Endothelial cell of umbilical vein (primary cell): Measurements from ENCODE around the gene TNP1. TPM values are rescaled to one million over a fixed set of nuclear protein-coding genes. Genes with fewer than 3 reads are reported as not detected.

Experiments
- BruUV-seq: library from RNA; stranded (reverse); fragments of 400-500 nt; replicated peaks from 2 replicates; lab custom pipeline; 2021; lab: Mats Ljungman, UMichigan
- CTCF ChIA-PET: fragments of 300-600, 350-600 bp; sonication (Branson Sonifier 250); formaldehyde crosslinking; loops from one replicate; lab custom pipeline; 2021; ENCODE audit warnings: antibody characterized with exemption, inconsistent platforms; lab: Charles Lee
- POLR2A ChIA-PET: fragments of 300-600, 350-600 bp; sonication (Branson Sonifier 250); formaldehyde crosslinking; loops from one replicate; lab custom pipeline; 2021; ENCODE audit warnings: antibody characterized with exemption, inconsistent platforms; lab: Charles Lee
- DNase-seq: peaks from one replicate; pipeline ENCODE4 v3.0.0-alpha.2; 2011; ENCODE audit warnings: low read depth, low spot score
- FAIRE-seq: peaks from 2 replicates; lab custom pipeline; 2011; peaks lifted over from hg19 to GRCh38; lab: Jason Lieb, UNC
- H2AFZ ChIP-seq: 2 replicates; pipeline ENCODE4 v1.6.0; 2012; ENCODE audit warnings: low read depth, low read length, control low read depth, inconsistent platforms
- H3K27ac ChIP-seq: 2 replicates; pipeline ENCODE4 v1.5.1; 2011; ENCODE audit warnings: low read depth, mild to moderate bottlenecking, control low read depth, low read length, moderate library complexity; ENCODE audit not compliant: insufficient read depth
- H3K27me3 ChIP-seq, 2 experiments: 2 replicates each; pipeline versions ENCODE4 v1.6.0 to v1.6.1; 2011; ENCODE audit warnings: low read length in 2 of 2, mixed read lengths in 1 of 2; ENCODE audit not compliant: control insufficient read depth in 2 of 2, insufficient read depth in 2 of 2
- H3K36me3 ChIP-seq, 2 experiments: 2 replicates in 1 of 2; 3 replicates in 1 of 2; pipeline ENCODE4 v1.5.1; 2011; ENCODE audit warnings: low read length in 2 of 2, mild to moderate bottlenecking in 1 of 2, moderate library complexity in 1 of 2; ENCODE audit not compliant: control insufficient read depth in 2 of 2, insufficient read depth in 2 of 2; ENCODE audit errors: extremely low read depth in 1 of 2
- H3K4me1 ChIP-seq: 3 replicates; pipeline ENCODE4 v1.5.1; 2011; ENCODE audit warnings: mild to moderate bottlenecking, low read length; ENCODE audit not compliant: control insufficient read depth, insufficient read depth; ENCODE audit errors: extremely low read depth
- H3K4me2 ChIP-seq: 2 replicates; pipeline ENCODE4 v1.6.1; 2011; ENCODE audit warnings: low read length, control low read depth, mixed read lengths; ENCODE audit not compliant: insufficient read depth
- H3K4me3 ChIP-seq, 3 experiments: fragments of 200-600 bp in 1 of 3; sonication (generic), shearing (Covaris generic) in 1 of 3; replicated peaks in 1 of 3; 2 replicates each; pipeline ENCODE4 v1.5.1; 2011 to 2016; ENCODE audit warnings: control low read depth in 3 of 3, low read length in 3 of 3, mild to moderate bottlenecking in 2 of 3, inconsistent platforms in 1 of 3, low read depth in 1 of 3, moderate library complexity in 1 of 3; ENCODE audit not compliant: insufficient read depth in 1 of 3
- H3K79me2 ChIP-seq: 2 replicates; pipeline ENCODE4 v1.6.0; 2012; ENCODE audit warnings: low read length, inconsistent platforms; ENCODE audit not compliant: control insufficient read depth, insufficient read depth
- H3K9ac ChIP-seq: replicated peaks from 2 replicates; pipeline ENCODE3; 2011; ENCODE audit warnings: low read length, control low read depth; ENCODE audit not compliant: insufficient read depth; ENCODE audit errors: extremely low read depth
- H3K9me1 ChIP-seq: replicated peaks from 3 replicates; pipeline ENCODE4 v1.6.0; 2011; ENCODE audit warnings: mild to moderate bottlenecking, low read length; ENCODE audit not compliant: control insufficient read depth, insufficient read depth; ENCODE audit errors: extremely low read depth
- H3K9me3 ChIP-seq: replicated peaks from 2 replicates; pipeline ENCODE4 v1.5.1; 2012; ENCODE audit warnings: low read length, inconsistent platforms; ENCODE audit not compliant: control insufficient read depth, insufficient read depth
- H4K20me1 ChIP-seq: replicated peaks from 2 replicates; pipeline ENCODE3; 2011; ENCODE audit warnings: mild to moderate bottlenecking, low read length; ENCODE audit not compliant: control insufficient read depth, insufficient read depth; ENCODE audit errors: extremely low read depth
- CTCF ChIP-seq, 2 donors: IDR thresholded peaks; 1 replicate in 1 of 2; 2 replicates in 1 of 2; pipeline ENCODE4 v1.5.1; 2011; ENCODE audit warnings: low read length in 2 of 2, mild to moderate bottlenecking in 2 of 2, moderate library complexity in 2 of 2, control low read depth in 1 of 2, inconsistent platforms in 1 of 2, low read depth in 1 of 2; ENCODE audit not compliant: insufficient read depth in 1 of 2; ENCODE audit errors: extremely low read depth in 1 of 2
- EZH2 ChIP-seq: IDR thresholded peaks from 2 replicates; pipeline ENCODE4 v1.6.1; 2012; ENCODE audit warnings: borderline replicate concordance, low read depth, mild to moderate bottlenecking, moderate library complexity, low read length, inconsistent platforms; ENCODE audit not compliant: severe bottlenecking
- FOS ChIP-seq: IDR thresholded peaks from 2 replicates; pipeline ENCODE4 v1.6.1; 2011; ENCODE audit warnings: mild to moderate bottlenecking, low read length, moderate library complexity, borderline replicate concordance; ENCODE audit not compliant: insufficient read depth
- GATA2 ChIP-seq: IDR thresholded peaks from 2 replicates; pipeline ENCODE4 v1.7.0; 2011; ENCODE audit warnings: low read depth, mild to moderate bottlenecking, moderate library complexity, mixed read lengths, low read length; ENCODE audit not compliant: insufficient read length, insufficient read depth
- JUN ChIP-seq: IDR thresholded peaks from 2 replicates; pipeline ENCODE4 v1.6.1; 2011; ENCODE audit warnings: borderline replicate concordance, low read depth; ENCODE audit not compliant: insufficient read length, insufficient read depth
- MAX ChIP-seq: IDR thresholded peaks from 2 replicates; pipeline ENCODE4 v1.6.1; 2011; ENCODE audit not compliant: insufficient read depth, insufficient read length
- MYC ChIP-seq: IDR thresholded peaks from one replicate; pipeline ENCODE4 v1.6.1; 2011; ENCODE audit warnings: mild to moderate bottlenecking, low read depth, low read length
- POLR2A ChIP-seq: IDR thresholded peaks from 2 replicates; pipeline ENCODE4 v1.6.1; 2012; ENCODE audit warnings: low read depth, mild to moderate bottlenecking, control low read depth, low read length
- POLR2AphosphoS5 ChIP-seq: IDR thresholded peaks from 2 replicates; pipeline ENCODE4 v1.6.1; 2012; ENCODE audit warnings: low read depth, mild to moderate bottlenecking, control low read depth, low read length, moderate library complexity; ENCODE audit not compliant: insufficient read depth
- dilution Hi-C: fragments of 300-500 bp; cut with MboI; formaldehyde crosslinking; loops from one replicate; pipeline ENCODE4 v1.15.0; 2019; ENCODE audit warnings: low sequenced_read_pairs; ENCODE audit not compliant: extremely low pct_ligation_motif_present
- intact Hi-C: fragments of 100-400 bp; cut with micrococcal nuclease; formaldehyde crosslinking; loops from one replicate; pipeline ENCODE4 v1.10.0; 2022
- polyA plus RNA-seq, 4 experiments: library from polyadenylated mRNA; depleted of rRNA in 3 of 4; stranded (reverse) in 3 of 4; unstranded in 1 of 4; fragments of >200 nt; gene quantifications; 2 replicates each; pipeline versions ENCODE4 v1.2.1 to v1.2.3, GENCODE V29; 2011 to 2012; ENCODE audit warnings: missing spikeins in 1 of 4
- total RNA-seq: library from RNA; stranded (reverse); gene quantifications from 2 replicates; pipeline ENCODE4 v1.2.3, GENCODE V29; 2021

Gene TNP1
- total and polyA plus RNA-seq, 2 donors (not counting 3 experiments of a cell fraction or from before 2014, with no cell fraction given): not detected

GRCh38 chr2:216851486-216852090, 8.3 kb downstream of the TNP1 start:
- no peaks in the 10 kb centered on the region for H3K9me1 ChIP-seq
- no peaks in the 10 kb centered on the region for H3K4me1 ChIP-seq
- no peak overlapping the region for H3K27ac ChIP-seq
- no peak for FAIRE-seq
- no peak overlapping the region for H3K9ac ChIP-seq
- intact Hi-C loops: no loop called here
- H4K20me1 ChIP-seq: no peaks in the 10 kb centered on the region
- no peak overlapping the region for H3K4me2 ChIP-seq
- no peaks in the 10 kb centered on the region for H3K9me3 ChIP-seq
- no peaks in the 10 kb centered on the region for H3K27me3 ChIP-seq
- no peak overlapping the region for H3K4me3 ChIP-seq
- TF ChIP-seq GATA2 (no peak), MAX (no peak), FOS (no peak), EZH2 (no peak), CTCF (IDR thresholded peaks at IDR 0.05; ENCODE audit: extremely low read depth in 1 of 2, insufficient read depth in 1 of 2, low read depth in 1 of 2, low read length in 2 of 2) (no peak), POLR2A (no peak), POLR2AphosphoS5 (no peak), MYC (no peak), JUN (no peak)
- ChIA-PET POLR2A (no interaction called here), CTCF (no interaction called here)
- dilution Hi-C loops: no loop called here
- DNase-seq: no peak
- no peaks in the 10 kb centered on the region for H3K79me2 ChIP-seq
- no TSS peak for BruUV-seq
- H2AFZ ChIP-seq: no peak overlapping the region
- no peaks in the 10 kb centered on the region for H3K36me3 ChIP-seq
